VCaP (cell line): ENCODE measurements around the gene VSX2.

ENCODE experiments used
- H3K27ac ChIP-seq: fragments of 450-650 bp; 2 replicates; pipeline ENCODE4 v1.5.1; 2017
- CTCF ChIP-seq: fragments of 450-650 bp; conservative IDR thresholded peaks from 2 replicates; pipeline ENCODE4 v1.5.1; 2017; ENCODE audit warnings: mild to moderate bottlenecking, moderate library complexity

Gene VSX2

GRCh38 chr14:74249433-74250375 lies 10.5 kb downstream of the VSX2 start:
- TF ChIP-seq CTCF: no peak
- peak overlapping the region; percentile 43 for H3K27ac ChIP-seq

- no peak overlapping the region for H3K27ac ChIP-seq
- TF ChIP-seq CTCF: no peak
These were observed 16.0 kb downstream of the VSX2 start for GRCh38 chr14:74255281-74255680.

- TF ChIP-seq CTCF: peak; percentile 96
- peak overlapping the region; percentile 41; the same call in 1 of the 2 replicates for H3K27ac ChIP-seq
These were observed 18.1 kb downstream of the VSX2 start for GRCh38 chr14:74257078-74257940.

GRCh38 chr14:74257941-74258763 lies 18.9 kb downstream of the VSX2 start:
- peak overlapping the region; percentile 41; the same call in 1 of the 2 replicates for H3K27ac ChIP-seq
- TF ChIP-seq CTCF: no peak

- no peak for TF ChIP-seq CTCF
- no peak overlapping the region for H3K27ac ChIP-seq
These were observed 19.5 kb downstream of the VSX2 start for GRCh38 chr14:74258764-74259035.

GRCh38 chr14:74259513-74259912 lies 20.3 kb downstream of the VSX2 start:
- TF ChIP-seq CTCF: no peak
- H3K27ac ChIP-seq: no peak overlapping the region
